HEK293 (cell line): ENCODE results near the gene C17orf58.
A peak's percentile ranks its signal among the peaks of the same experiment; 100 is the strongest.

Experiments used
- CTCF ChIP-seq: fragments of 450-650 bp; formaldehyde crosslinking; IDR thresholded peaks from 2 replicates; pipeline ENCODE4 v1.5.1; 2016; ENCODE audit warnings: missing biosample characterization, missing genetic modification characterization
- INSM2 ChIP-seq: fragments of 450-650 bp; formaldehyde crosslinking; IDR thresholded peaks from 2 replicates; pipeline ENCODE4 v1.5.1; 2016; ENCODE audit warnings: missing biosample characterization, missing genetic modification characterization
- MYNN ChIP-seq: fragments of 450-650 bp; formaldehyde crosslinking; IDR thresholded peaks from 2 replicates; pipeline ENCODE4 v1.5.1; 2016; ENCODE audit warnings: missing biosample characterization, missing genetic modification characterization, borderline replicate concordance
- RBAK ChIP-seq: fragments of 450-650 bp; formaldehyde crosslinking; IDR thresholded peaks from 2 replicates; pipeline ENCODE4 v1.5.1; 2016; ENCODE audit warnings: missing biosample characterization, missing genetic modification characterization
- REST ChIP-seq: fragments of 450-650 bp; formaldehyde crosslinking; IDR thresholded peaks from 2 replicates; pipeline ENCODE4 v1.5.1; 2016; ENCODE audit warnings: missing biosample characterization, missing genetic modification characterization
- TCF7L2 ChIP-seq: IDR thresholded peaks from 2 replicates; pipeline ENCODE4 v1.6.1; 2011; ENCODE audit warnings: low read depth, mild to moderate bottlenecking, inconsistent platforms, low read length, moderate library complexity, borderline replicate concordance
- ZBTB20 ChIP-seq: fragments of 450-650 bp; formaldehyde crosslinking; IDR thresholded peaks from 2 replicates; pipeline ENCODE4 v1.5.1; 2016; ENCODE audit warnings: missing biosample characterization, missing genetic modification characterization
- ZBTB21 ChIP-seq: fragments of 450-650 bp; formaldehyde crosslinking; IDR thresholded peaks from 2 replicates; pipeline ENCODE4 v1.5.1; 2017; ENCODE audit warnings: missing biosample characterization, missing genetic modification characterization
- ZNF449 ChIP-seq: fragments of 450-650 bp; formaldehyde crosslinking; IDR thresholded peaks from 2 replicates; pipeline ENCODE4 v1.5.1; 2017; ENCODE audit warnings: missing biosample characterization, mild to moderate bottlenecking, missing genetic modification characterization, moderate library complexity
- ZNF704 ChIP-seq: fragments of 450-650 bp; formaldehyde crosslinking; IDR thresholded peaks from 2 replicates; pipeline ENCODE4 v1.5.1; 2016; ENCODE audit warnings: missing biosample characterization, missing genetic modification characterization
- ZNF747 ChIP-seq: fragments of 450-650 bp; formaldehyde crosslinking; IDR thresholded peaks from 2 replicates; pipeline ENCODE4 v1.5.1; 2016; ENCODE audit warnings: missing biosample characterization, missing genetic modification characterization

GRCh38 chr17:68035523-68036303 lies 39.4 kb upstream of the C17orf58 start, which contains the start of gene KPNA2:
- 0 out of 2 replicates have a peak, but pooled peaks have one; percentile 11 for TF ChIP-seq INSM2 (tag by site-specific recombination)
- no peak for TF ChIP-seq ZBTB21 (tag by site-specific recombination)
- no peak; the same call in 1 of the 2 replicates for TF ChIP-seq CTCF
- TF ChIP-seq REST (tag by site-specific recombination) = no peak; the same call in none of the 2 replicates
- peak; percentile 100 for TF ChIP-seq ZNF704 (tag by site-specific recombination)
- no peak for TF ChIP-seq ZNF747 (tag by site-specific recombination)
- TF ChIP-seq ZBTB20 (tag by site-specific recombination) = peak; percentile 55
- no peak for TF ChIP-seq ZNF449 (tag by site-specific recombination)
- TF ChIP-seq RBAK (tag by site-specific recombination) = no peak
- TF ChIP-seq MYNN (tag by site-specific recombination) = no peak
- no peak for TF ChIP-seq TCF7L2
